K562 (cell line): ENCODE data around the gene ZNF350. TPM values are rescaled to one million over a fixed set of nuclear protein-coding genes. Genes with fewer than 3 reads are reported as not detected.

Source experiments
- CBFB ChIP-seq: sonication (generic); formaldehyde crosslinking; IDR thresholded peaks from 2 replicates; pipeline ENCODE4 v1.4.0; 2020; ENCODE audit warnings: mild to moderate bottlenecking, missing genetic modification reagents
- CSDE1 ChIP-seq, 2 experiments: fragments of 450-650 bp; IDR thresholded peaks; 2 replicates each; pipeline ENCODE4 v1.6.1; 2016; ENCODE audit warnings: mild to moderate bottlenecking in 1 of 2
- DACH1 ChIP-seq: fragments of 450-650 bp; IDR thresholded peaks from 2 replicates; pipeline ENCODE4 v1.6.1; 2018; ENCODE audit not compliant: partially characterized antibody
- FOXA1 ChIP-seq: fragments of 450-650 bp; IDR thresholded peaks from 2 replicates; pipeline ENCODE4 v1.6.1; 2016; ENCODE audit warnings: mild to moderate bottlenecking, borderline replicate concordance
- HDAC2 ChIP-seq: fragments of 450-650 bp; IDR thresholded peaks from 2 replicates; pipeline ENCODE4 v1.6.1; 2016; ENCODE audit warnings: mild to moderate bottlenecking
- HNRNPK ChIP-seq: fragments of 200-400 bp; formaldehyde crosslinking; IDR thresholded peaks from one replicate; pipeline ENCODE4 v1.6.1; 2018; ENCODE audit warnings: mild to moderate bottlenecking, low read depth, low read length; ENCODE audit not compliant: poor library complexity, severe bottlenecking
- HOMEZ ChIP-seq: fragments of 250-450 bp; sonication (Bioruptor Pico); IDR thresholded peaks from 2 replicates; pipeline ENCODE4 v1.4.0; 2020; ENCODE audit warnings: mild to moderate bottlenecking, moderate library complexity
- IRF2 ChIP-seq: sonication (generic); formaldehyde crosslinking; IDR thresholded peaks from 2 replicates; pipeline ENCODE4 v1.8.1; 2022; ENCODE audit warnings: mild to moderate bottlenecking, missing genetic modification reagents
- KLF16 ChIP-seq: IDR thresholded peaks from 2 replicates; pipeline ENCODE4 v1.6.1; 2016; ENCODE audit warnings: antibody characterized with exemption
- MTA3 ChIP-seq: fragments of 450-650 bp; formaldehyde crosslinking; IDR thresholded peaks from 2 replicates; pipeline ENCODE4 v1.6.1; 2017; ENCODE audit warnings: mild to moderate bottlenecking, borderline replicate concordance
- NR1H2 ChIP-seq: sonication (generic); formaldehyde crosslinking; IDR thresholded peaks from 2 replicates; pipeline ENCODE4 v1.4.0; 2020; ENCODE audit warnings: mild to moderate bottlenecking, missing genetic modification reagents
- OTX1 ChIP-seq: fragments of 450-650 bp; formaldehyde crosslinking; IDR thresholded peaks from 2 replicates; pipeline ENCODE4 v1.4.0; 2022; ENCODE audit warnings: mild to moderate bottlenecking
- PML ChIP-seq: IDR thresholded peaks from 2 replicates; pipeline ENCODE4 v1.6.1; 2012; ENCODE audit warnings: low read length, inconsistent platforms
- SPI1 ChIP-seq: IDR thresholded peaks from 2 replicates; pipeline ENCODE4 v1.6.1; 2011; ENCODE audit warnings: low read depth, low read length, control low read depth, borderline replicate concordance
- SRSF1 ChIP-seq: fragments of 200-400 bp; formaldehyde crosslinking; IDR thresholded peaks from 2 replicates; pipeline ENCODE4 v1.6.1; 2017; ENCODE audit warnings: mild to moderate bottlenecking, low read depth, low read length, moderate library complexity
- TFAM ChIP-seq: fragments of 250-450 bp; sonication (Bioruptor Pico); conservative IDR thresholded peaks from 2 replicates; pipeline ENCODE4 v1.5.0; 2021; ENCODE audit warnings: mild to moderate bottlenecking, moderate library complexity
- TRIM24 ChIP-seq, 2 experiments: fragments of 450-650 bp; IDR thresholded peaks; 2 replicates each; pipeline ENCODE4 v1.6.1; 2016
- ZNF124 ChIP-seq: sonication (generic); formaldehyde crosslinking; IDR thresholded peaks from 2 replicates; pipeline ENCODE4 v1.8.1; 2022; ENCODE audit warnings: missing genetic modification reagents
- ZNF212 ChIP-seq: fragments of 450-650 bp; formaldehyde crosslinking; IDR thresholded peaks from 2 replicates; pipeline ENCODE4 v1.4.0; 2020; ENCODE audit warnings: mild to moderate bottlenecking
- ZNF354B ChIP-seq: fragments of 250-450 bp; sonication (Bioruptor Pico); IDR thresholded peaks from 2 replicates; pipeline ENCODE4 v1.4.0; 2020
- ZNF511 ChIP-seq: sonication (generic); formaldehyde crosslinking; IDR thresholded peaks from 2 replicates; pipeline ENCODE4 v1.8.0; 2022; ENCODE audit warnings: mild to moderate bottlenecking, missing genetic modification reagents
- polyA plus RNA-seq, 8 experiments: library from polyadenylated mRNA; depleted of rRNA in 4 of 8; stranded (reverse) in 5 of 8; unstranded in 3 of 8; fragments of >200 nt; fragmentation: Nextera tagmentation in 2 of 8; fragmentation: Illumina TruSeq in 1 of 8; extraction: Ambion mirVana in 2 of 8; extraction: Trizol in 1 of 8; gene quantifications; 2 replicates each; pipeline versions ENCODE4 v1.2.1 to v1.2.3, GENCODE V29; 2011 to 2014; ENCODE audit warnings: inconsistent platforms in 1 of 8, missing spikeins in 1 of 8
- total RNA-seq, 7 experiments: library from RNA; depleted of rRNA in 6 of 7; stranded (reverse); fragments of >200 nt in 6 of 7; fragmentation: Illumina TruSeq in 2 of 7; extraction: Trizol in 2 of 7; gene quantifications; 2 replicates each; pipeline versions ENCODE4 v1.2.1 to v1.2.3, GENCODE V29; 2011 to 2021; ENCODE audit warnings: low replicate concordance in 1 of 7
- TF ChIP-seq, protein P1 (sequence below): fragments of 450-650 bp; formaldehyde crosslinking; IDR thresholded peaks from 2 replicates; pipeline ENCODE4 v1.4.0; 2020; ENCODE audit warnings: mild to moderate bottlenecking, moderate library complexity
- TF ChIP-seq, protein P2 (sequence below): fragments of 450-650 bp; IDR thresholded peaks from 2 replicates; pipeline ENCODE4 v1.6.1; 2018; ENCODE audit not compliant: partially characterized antibody

The ZNF350 gene
- total and polyA plus RNA-seq, 9 of the 15 experiments (the other 6 are each of a cell fraction or from before 2014, with no cell fraction given) = 1.7 to 4.8 (median 2.9) TPM

- TF ChIP-seq CBFB (no peak), KLF16 (no peak), HOMEZ (CRISPR knock-in tag) (no peak), IRF2 (CRISPR knock-in tag) (no peak), SRSF1 (no peak), HNRNPK (no peak), MTA3 (peak; percentile 85; the same call in 1 of the 2 replicates), DACH1 (no peak), ZNF354B (CRISPR knock-in tag) (no peak), FOXA1 (no peak), ZNF212 (CRISPR knock-in tag) (no peak), TFAM (no peak), PML (0 out of 2 replicates have a peak, but pooled peaks have one; percentile 40), OTX1 (CRISPR knock-in tag) (no peak), ZNF124 (no peak), SPI1 (no peak), HDAC2 (0 out of 2 replicates have a peak, but pooled peaks have one; percentile 65), CSDE1 (IDR thresholded peaks at IDR 0.05) (peak; percentile 75 to 95), ZNF511 (CRISPR knock-in tag) (peak; percentile 74; the same call in 1 of the 2 replicates), NR1H2 (CRISPR knock-in tag) (no peak), TRIM24 (IDR thresholded peaks at IDR 0.05) (peak in 1 of 2 experiments; percentile 33; a peak in 1 of 4 replicates)
- TF ChIP-seq, protein P1, sequence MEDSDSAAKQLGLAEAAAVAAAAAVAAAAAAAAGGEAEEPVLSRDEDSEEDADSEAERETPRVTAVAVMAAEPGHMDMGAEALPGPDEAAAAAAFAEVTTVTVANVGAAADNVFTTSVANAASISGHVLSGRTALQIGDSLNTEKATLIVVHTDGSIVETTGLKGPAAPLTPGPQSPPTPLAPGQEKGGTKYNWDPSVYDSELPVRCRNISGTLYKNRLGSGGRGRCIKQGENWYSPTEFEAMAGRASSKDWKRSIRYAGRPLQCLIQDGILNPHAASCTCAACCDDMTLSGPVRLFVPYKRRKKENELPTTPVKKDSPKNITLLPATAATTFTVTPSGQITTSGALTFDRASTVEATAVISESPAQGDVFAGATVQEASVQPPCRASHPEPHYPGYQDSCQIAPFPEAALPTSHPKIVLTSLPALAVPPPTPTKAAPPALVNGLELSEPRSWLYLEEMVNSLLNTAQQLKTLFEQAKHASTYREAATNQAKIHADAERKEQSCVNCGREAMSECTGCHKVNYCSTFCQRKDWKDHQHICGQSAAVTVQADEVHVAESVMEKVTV (CRISPR knock-in tag) = no peak
- TF ChIP-seq, protein P2, sequence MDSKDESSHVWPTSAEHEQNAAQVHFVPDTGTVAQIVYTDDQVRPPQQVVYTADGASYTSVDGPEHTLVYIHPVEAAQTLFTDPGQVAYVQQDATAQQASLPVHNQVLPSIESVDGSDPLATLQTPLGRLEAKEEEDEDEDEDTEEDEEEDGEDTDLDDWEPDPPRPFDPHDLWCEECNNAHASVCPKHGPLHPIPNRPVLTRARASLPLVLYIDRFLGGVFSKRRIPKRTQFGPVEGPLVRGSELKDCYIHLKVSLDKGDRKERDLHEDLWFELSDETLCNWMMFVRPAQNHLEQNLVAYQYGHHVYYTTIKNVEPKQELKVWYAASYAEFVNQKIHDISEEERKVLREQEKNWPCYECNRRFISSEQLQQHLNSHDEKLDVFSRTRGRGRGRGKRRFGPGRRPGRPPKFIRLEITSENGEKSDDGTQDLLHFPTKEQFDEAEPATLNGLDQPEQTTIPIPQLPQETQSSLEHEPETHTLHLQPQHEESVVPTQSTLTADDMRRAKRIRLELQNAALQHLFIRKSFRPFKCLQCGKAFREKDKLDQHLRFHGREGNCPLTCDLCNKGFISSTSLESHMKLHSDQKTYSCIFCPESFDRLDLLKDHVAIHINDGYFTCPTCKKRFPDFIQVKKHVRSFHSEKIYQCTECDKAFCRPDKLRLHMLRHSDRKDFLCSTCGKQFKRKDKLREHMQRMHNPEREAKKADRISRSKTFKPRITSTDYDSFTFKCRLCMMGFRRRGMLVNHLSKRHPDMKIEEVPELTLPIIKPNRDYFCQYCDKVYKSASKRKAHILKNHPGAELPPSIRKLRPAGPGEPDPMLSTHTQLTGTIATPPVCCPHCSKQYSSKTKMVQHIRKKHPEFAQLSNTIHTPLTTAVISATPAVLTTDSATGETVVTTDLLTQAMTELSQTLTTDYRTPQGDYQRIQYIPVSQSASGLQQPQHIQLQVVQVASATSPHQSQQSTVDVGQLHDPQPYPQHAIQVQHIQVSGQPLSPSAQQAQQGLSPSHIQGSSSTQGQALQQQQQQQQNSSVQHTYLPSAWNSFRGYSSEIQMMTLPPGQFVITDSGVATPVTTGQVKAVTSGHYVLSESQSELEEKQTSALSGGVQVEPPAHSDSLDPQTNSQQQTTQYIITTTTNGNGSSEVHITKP = no peak
Measured at GRCh38 chr19:52028027-52028779, 41.6 kb upstream of the ZNF350 start, which contains the start of gene ZNF614 (continued).
